Mesenchymal stem cell (in vitro differentiated cells and primary cell): ENCODE results near the gene CROCC2.

Source experiments
- DNase-seq: peaks from one replicate; pipeline ENCODE4 v3.0.0-alpha.2; 2013
- H2AFZ ChIP-seq: one replicate; pipeline ENCODE4 v1.6.1; 2013; ENCODE audit warnings: low read depth, mild to moderate bottlenecking, control low read depth, inconsistent platforms, low read length, moderate library complexity
- H2AK5ac ChIP-seq: 2 replicates; pipeline ENCODE4 v1.6.1; 2013; ENCODE audit warnings: low read length, moderate library complexity, mild to moderate bottlenecking, inconsistent platforms; ENCODE audit not compliant: severe bottlenecking
- H2BK120ac ChIP-seq: one replicate; pipeline ENCODE4 v1.6.1; 2013; ENCODE audit warnings: low read depth, mild to moderate bottlenecking, inconsistent platforms, low read length, moderate library complexity
- H2BK12ac ChIP-seq, 2 experiments: one replicate each; pipeline ENCODE4 v1.6.1; 2013; ENCODE audit warnings: inconsistent platforms in 2 of 2, low read length in 2 of 2, mild to moderate bottlenecking in 2 of 2, moderate library complexity in 2 of 2, control low read depth in 1 of 2
- H2BK15ac ChIP-seq: one replicate; pipeline ENCODE4 v1.6.1; 2013; ENCODE audit warnings: mild to moderate bottlenecking, low read depth, inconsistent platforms; ENCODE audit not compliant: poor library complexity, severe bottlenecking
- H2BK5ac ChIP-seq: 2 replicates; pipeline ENCODE4 v1.6.1; 2013; ENCODE audit warnings: low read depth, mild to moderate bottlenecking, low read length, control low read depth, inconsistent platforms; ENCODE audit not compliant: poor library complexity, severe bottlenecking
- H3K14ac ChIP-seq, 2 experiments: one replicate each; pipeline ENCODE4 v1.6.1; 2013; ENCODE audit warnings: inconsistent platforms in 2 of 2, low read length in 2 of 2, control low read depth in 1 of 2, mild to moderate bottlenecking in 1 of 2, moderate library complexity in 1 of 2
- H3K18ac ChIP-seq, 2 experiments: one replicate each; pipeline ENCODE4 v1.6.1; 2013; ENCODE audit warnings: inconsistent platforms in 2 of 2, low read length in 2 of 2, control low read depth in 1 of 2, low read depth in 1 of 2, mild to moderate bottlenecking in 1 of 2
- H3K23ac ChIP-seq, 2 experiments: one replicate each; pipeline ENCODE4 v1.6.1; 2013; ENCODE audit warnings: inconsistent platforms in 2 of 2, low read length in 2 of 2, mild to moderate bottlenecking in 2 of 2, moderate library complexity in 2 of 2, control low read depth in 1 of 2
- H3K27ac ChIP-seq: 2 replicates; pipeline ENCODE4 v1.5.1; 2013; ENCODE audit warnings: mild to moderate bottlenecking, moderate library complexity, low read length, control low read depth, inconsistent platforms; ENCODE audit not compliant: poor library complexity, severe bottlenecking
- H3K27me3 ChIP-seq, 2 experiments: 2 replicates each; pipeline versions ENCODE4 v1.6.1 to v1.7.0; 2013; ENCODE audit warnings: low read length in 2 of 2, mild to moderate bottlenecking in 2 of 2, moderate library complexity in 2 of 2, control low read depth in 1 of 2, inconsistent platforms in 1 of 2; ENCODE audit not compliant: control insufficient read depth in 1 of 2, insufficient read depth in 1 of 2
- H3K36me3 ChIP-seq, 2 experiments: 2 replicates each; pipeline versions ENCODE4 v1.6.1 to v1.7.0; 2013; ENCODE audit warnings: low read length in 2 of 2, control low read depth in 1 of 2, inconsistent platforms in 1 of 2, low read depth in 1 of 2, mild to moderate bottlenecking in 1 of 2; ENCODE audit not compliant: insufficient read depth in 2 of 2, control insufficient read depth in 1 of 2
- H3K4ac ChIP-seq, 2 experiments: one replicate each; pipeline ENCODE4 v1.6.1; 2013; ENCODE audit warnings: inconsistent platforms in 2 of 2, low read length in 2 of 2, mild to moderate bottlenecking in 2 of 2, moderate library complexity in 2 of 2, control low read depth in 1 of 2, low read depth in 1 of 2
- H3K4me1 ChIP-seq: 2 replicates; pipeline ENCODE4 v1.6.1; 2013; ENCODE audit warnings: low read depth, low read length, control low read depth; ENCODE audit not compliant: control insufficient read depth, insufficient read depth
- H3K4me2 ChIP-seq: 2 replicates; pipeline ENCODE4 v1.6.1; 2013; ENCODE audit warnings: low read length, mild to moderate bottlenecking, inconsistent platforms; ENCODE audit not compliant: poor library complexity, severe bottlenecking
- H3K4me3 ChIP-seq, 2 experiments: 2 replicates each; pipeline versions ENCODE4 v1.5.1 to v1.7.0; 2013; ENCODE audit warnings: low read length in 2 of 2, mild to moderate bottlenecking in 2 of 2, control low read depth in 1 of 2, low read depth in 1 of 2; ENCODE audit not compliant: insufficient read depth in 1 of 2
- H3K79me1 ChIP-seq: replicated peaks from 2 replicates; pipeline ENCODE4 v1.6.1; 2013; ENCODE audit warnings: mild to moderate bottlenecking, control low read depth, low read length, inconsistent platforms; ENCODE audit not compliant: poor library complexity, severe bottlenecking
- H3K9ac ChIP-seq: 2 replicates; pipeline ENCODE4 v1.7.0; 2013; ENCODE audit warnings: mild to moderate bottlenecking, low read length, moderate library complexity
- H3K9me3 ChIP-seq: 2 replicates; pipeline ENCODE4 v1.7.0; 2013; ENCODE audit warnings: mild to moderate bottlenecking, low read length; ENCODE audit not compliant: control insufficient read depth
- H4K8ac ChIP-seq: one replicate; pipeline ENCODE4 v1.6.1; 2013; ENCODE audit warnings: inconsistent platforms, mild to moderate bottlenecking, low read length, moderate library complexity
- H4K91ac ChIP-seq: one replicate; pipeline ENCODE4 v1.6.1; 2013; ENCODE audit warnings: mild to moderate bottlenecking, low read length, inconsistent platforms
- WGBS: methylation state at CpG from one replicate; pipeline ENCODE4 v1.1.7; 2013; ENCODE audit warnings: mixed read lengths; 5-methylcytosine and 5-hydroxymethylcytosine counted together

CROCC2 gene

DNA sequence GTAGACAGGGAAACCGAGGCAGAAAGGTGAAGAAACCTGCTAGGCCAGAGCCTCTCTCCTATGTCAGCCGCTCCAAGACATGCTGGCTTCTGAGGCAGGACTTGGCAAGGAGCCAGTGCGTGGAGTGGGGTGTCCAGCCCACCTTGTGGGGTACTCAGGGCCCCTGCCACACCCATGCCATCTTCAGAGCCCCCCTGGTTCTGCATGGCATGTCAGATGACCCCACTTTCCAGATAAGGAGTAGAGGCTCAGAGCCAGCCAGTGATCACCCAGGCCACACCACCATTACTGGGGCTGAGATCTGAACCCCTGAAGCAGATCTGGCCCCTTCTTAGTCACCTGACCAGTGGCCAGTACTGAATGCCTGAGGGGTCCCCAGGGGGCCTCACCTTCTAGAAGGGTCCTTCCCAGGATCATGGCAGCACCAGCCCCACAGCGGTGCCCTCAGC is 14.7 kb downstream of the CROCC2 start:
- Histone ChIP-seq H3K4me1 (peaks cover 44% of the 10 kb centered on the region), H2BK15ac (no peak overlapping the region), H3K27ac (peak overlapping the region; percentile 10), H3K14ac (no peak overlapping the region), H3K18ac (peak overlapping the region in 1 of 2 experiments; percentile 41), H3K4me2 (no peak overlapping the region), H3K79me1 (no peaks in the 10 kb centered on the region), H2BK5ac (no peak overlapping the region), H4K91ac (no peak overlapping the region), H3K27me3 (peaks cover 0 to 11% of the 10 kb centered on the region in 2 experiments), H3K36me3 (no peaks in the 10 kb centered on the region), H3K23ac (no peak overlapping the region), H2AK5ac (no peak overlapping the region), H3K9me3 (no peaks in the 10 kb centered on the region), H3K4ac (no peak overlapping the region), H2BK12ac (peak overlapping the region in 1 of 2 experiments; percentile 25), H4K8ac (no peak overlapping the region), H3K4me3 (no peak overlapping the region), H3K9ac (peak overlapping the region; percentile 83), H2BK120ac (no peak overlapping the region), H2AFZ (no peak overlapping the region)
- WGBS = 70% methylated on average over 4 of the region's 4 CpGs
- no peak for DNase-seq

- Histone ChIP-seq H3K4me2 (no peak overlapping the region), H2BK120ac (no peak overlapping the region), H4K8ac (no peak overlapping the region), H3K14ac (no peak overlapping the region), H3K18ac (peak overlapping the region in 1 of 2 experiments; percentile 41), H3K27me3 (peaks cover 0 to 8% of the 10 kb centered on the region in 2 experiments), H3K79me1 (no peaks in the 10 kb centered on the region), H3K4me1 (peaks cover 39% of the 10 kb centered on the region), H3K9me3 (no peaks in the 10 kb centered on the region), H3K9ac (peak overlapping the region; percentile 83), H2BK15ac (no peak overlapping the region), H2BK5ac (no peak overlapping the region), H3K36me3 (no peaks in the 10 kb centered on the region), H3K23ac (no peak overlapping the region), H2AFZ (no peak overlapping the region), H2BK12ac (peak overlapping the region in 1 of 2 experiments; percentile 68), H3K27ac (peak overlapping the region; percentile 10), H4K91ac (peak overlapping the region; percentile 22), H3K4ac (no peak overlapping the region), H3K4me3 (no peak overlapping the region), H2AK5ac (no peak overlapping the region)
- peak; percentile 82 for DNase-seq
- 75% methylated on average over 13 of the region's 13 CpGs for WGBS
Observed at GRCh38 chr2:240921311-240921994, 15.3 kb downstream of the CROCC2 start.

- Histone ChIP-seq H3K4me3 (no peak overlapping the region), H2BK120ac (no peak overlapping the region), H3K23ac (no peak overlapping the region), H3K9me3 (no peaks in the 10 kb centered on the region), H3K9ac (peak overlapping the region; percentile 71), H3K4ac (no peak overlapping the region), H3K36me3 (no peaks in the 10 kb centered on the region), H4K91ac (no peak overlapping the region), H2BK12ac (no peak overlapping the region), H3K4me1 (peaks cover 34% of the 10 kb centered on the region), H3K79me1 (no peaks in the 10 kb centered on the region), H2AFZ (no peak overlapping the region), H3K27me3 (peaks cover 0 to 5% of the 10 kb centered on the region in 2 experiments), H3K4me2 (no peak overlapping the region), H2BK15ac (no peak overlapping the region), H3K18ac (no peak overlapping the region), H2BK5ac (no peak overlapping the region), H3K27ac (no peak overlapping the region), H4K8ac (no peak overlapping the region), H3K14ac (no peak overlapping the region), H2AK5ac (no peak overlapping the region)
- DNase-seq = no peak
- 77% methylated on average over 1 of the region's 1 CpG for WGBS
Observed at GRCh38 chr2:240921995-240922244, 15.8 kb downstream of the CROCC2 start.

DNA sequence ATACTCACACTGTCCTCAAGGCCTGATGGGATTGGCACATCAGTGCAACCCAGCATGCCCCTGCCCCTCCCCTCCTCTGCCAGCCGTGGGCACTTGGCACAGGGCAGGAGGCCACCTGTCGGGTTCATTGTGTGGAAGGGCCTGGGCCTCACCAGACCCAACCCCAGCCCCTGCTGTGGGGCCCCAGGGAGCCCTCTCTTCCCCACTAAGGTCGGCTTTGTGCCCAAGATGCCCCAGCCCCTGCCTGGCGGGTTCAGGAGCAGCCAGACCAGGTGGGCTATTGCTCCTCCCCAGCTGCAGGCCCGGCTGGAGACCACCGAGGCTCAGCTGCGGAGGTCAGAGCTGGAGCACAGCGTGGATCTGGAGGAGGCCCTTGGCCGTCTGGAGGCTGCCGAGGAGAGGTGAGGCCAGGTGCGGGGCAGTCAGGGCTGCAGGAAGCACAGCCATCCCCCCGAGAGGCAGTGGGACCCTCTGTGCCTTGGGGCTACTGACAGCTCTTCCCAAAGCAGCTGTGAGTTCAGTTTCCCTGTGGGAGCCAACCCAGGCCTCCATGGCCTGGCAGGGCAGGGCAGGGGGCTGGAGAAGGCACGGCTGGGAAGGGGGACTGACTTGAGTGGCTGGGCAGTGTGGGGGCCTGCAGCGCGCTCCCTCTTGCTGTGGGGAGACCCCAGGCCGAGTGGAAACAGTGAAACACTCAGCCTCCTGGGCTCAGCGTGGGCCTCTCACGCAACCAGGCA is 16.3 kb downstream of the CROCC2 start:
- no peak overlapping the region for H2BK5ac ChIP-seq
- no peak overlapping the region for H4K8ac ChIP-seq
- no peaks in the 10 kb centered on the region for H3K9me3 ChIP-seq
- no peak overlapping the region for H2BK15ac ChIP-seq
- H2AK5ac ChIP-seq = no peak overlapping the region
- no peaks in the 10 kb centered on the region for H3K79me1 ChIP-seq
- H3K36me3 ChIP-seq = no peaks in the 10 kb centered on the region
- peak overlapping the region in 1 of 2 experiments; percentile 9 for H2BK12ac ChIP-seq
- no peak overlapping the region for H2AFZ ChIP-seq
- DNase-seq = no peak
- H3K27ac ChIP-seq = no peak overlapping the region
- no peak overlapping the region for H3K14ac ChIP-seq
- no peak overlapping the region for H3K18ac ChIP-seq
- 86% methylated on average over 18 of the region's 18 CpGs for WGBS
- H3K4ac ChIP-seq = no peak overlapping the region
- H2BK120ac ChIP-seq = no peak overlapping the region
- peaks cover 29% of the 10 kb centered on the region for H3K4me1 ChIP-seq
- H3K23ac ChIP-seq = no peak overlapping the region
- H3K27me3 ChIP-seq = peaks cover 0 to 3% of the 10 kb centered on the region in 2 experiments
- no peak overlapping the region for H3K4me2 ChIP-seq
- H3K4me3 ChIP-seq = no peak overlapping the region
- H3K9ac ChIP-seq = peak overlapping the region; percentile 71
- no peak overlapping the region for H4K91ac ChIP-seq
